ENCODE data around the gene LRSAM1.

Gene LRSAM1

GRCh38 chr9:127535834-127536233, 84.5 kb downstream of the LRSAM1 start:
- peak; percentile 76 for DNase-seq (ENCODE audit: low read depth)

- no peak for DNase-seq (ENCODE audit: low read depth)
Observed at GRCh38 chr9:127536499-127536898, 85.2 kb downstream of the LRSAM1 start.

- peak; percentile 71 for DNase-seq (ENCODE audit: low read depth)
Observed at GRCh38 chr9:127537014-127537413, 85.7 kb downstream of the LRSAM1 start.

- DNase-seq (ENCODE audit: low read depth) = no peak
Observed at GRCh38 chr9:127537792-127538191, 86.5 kb downstream of the LRSAM1 start.

- no peak for DNase-seq (ENCODE audit: low read depth)
Observed at GRCh38 chr9:127538849-127539258, 87.5 kb downstream of the LRSAM1 start.

GRCh38 chr9:127539259-127539981, 88.1 kb downstream of the LRSAM1 start:
- DNase-seq (ENCODE audit: low read depth) = no peak

GRCh38 chr9:127539982-127540663, 88.8 kb downstream of the LRSAM1 start:
- DNase-seq (ENCODE audit: low read depth) = no peak

- DNase-seq (ENCODE audit: low read depth) = no peak
Observed at GRCh38 chr9:127540664-127541041, 89.3 kb downstream of the LRSAM1 start.

- no peak for DNase-seq (ENCODE audit: low read depth)
Observed at GRCh38 chr9:127541176-127541575, 89.9 kb downstream of the LRSAM1 start.

GRCh38 chr9:127541865-127542264, 90.6 kb downstream of the LRSAM1 start:
- no peak for DNase-seq (ENCODE audit: low read depth)

GRCh38 chr9:127543221-127543620, 91.9 kb downstream of the LRSAM1 start:
- no peak for DNase-seq (ENCODE audit: low read depth)

- DNase-seq (ENCODE audit: low read depth) = no peak
Observed at GRCh38 chr9:127543973-127544533, 92.7 kb downstream of the LRSAM1 start.

- peak; percentile 73 for DNase-seq (ENCODE audit: low read depth)
Observed at GRCh38 chr9:127545196-127546124, 94.2 kb downstream of the LRSAM1 start.

GRCh38 chr9:127546125-127546832, 95.0 kb downstream of the LRSAM1 start:
- DNase-seq (ENCODE audit: low read depth) = no peak

GRCh38 chr9:127548352-127548881, 97.1 kb downstream of the LRSAM1 start:
- no peak for DNase-seq (ENCODE audit: low read depth)

GRCh38 chr9:127549218-127549617, 97.9 kb downstream of the LRSAM1 start:
- no peak for DNase-seq (ENCODE audit: low read depth)

- no peak for DNase-seq (ENCODE audit: low read depth)
Observed at GRCh38 chr9:127549751-127550150, 98.4 kb downstream of the LRSAM1 start.

- DNase-seq (ENCODE audit: low read depth) = no peak
Observed at GRCh38 chr9:127550282-127550681, 99.0 kb downstream of the LRSAM1 start.

- no peak for DNase-seq (ENCODE audit: low read depth)
Observed at GRCh38 chr9:127550751-127551150, 99.4 kb downstream of the LRSAM1 start.

Measured in iris pigment epithelial cell (primary cell).